HG02973 (cell line): Measurements from ENCODE around the gene PRKCH.

ENCODE experiments used
- ATAC-seq: cut with Tn5 transposase; IDR thresholded peaks from one replicate; pipeline ENCODE4 v1.9.1; 2021; ENCODE audit warnings: moderate library complexity; ENCODE audit not compliant: unreplicated experiment

Gene PRKCH

GRCh38 chr14:61561657-61562276 lies 240.4 kb downstream of the PRKCH start:
- ATAC-seq: no peak

- ATAC-seq: no peak
Measured at GRCh38 chr14:61562321-61563161, 241.2 kb downstream of the PRKCH start.

GRCh38 chr14:61563162-61563511 lies 241.8 kb downstream of the PRKCH start:
- ATAC-seq: no peak

GRCh38 chr14:61563880-61564617 lies 242.7 kb downstream of the PRKCH start:
- ATAC-seq: no peak

- no peak for ATAC-seq
Measured at GRCh38 chr14:61564618-61565091, 243.3 kb downstream of the PRKCH start.

GRCh38 chr14:61565181-61565580 lies 243.8 kb downstream of the PRKCH start:
- no peak for ATAC-seq

GRCh38 chr14:61565836-61566536 lies 244.6 kb downstream of the PRKCH start:
- ATAC-seq: no peak

GRCh38 chr14:61566537-61567225 lies 245.3 kb downstream of the PRKCH start:
- ATAC-seq: no peak

- no peak for ATAC-seq
Measured at GRCh38 chr14:61567838-61568571, 246.6 kb downstream of the PRKCH start.

GRCh38 chr14:61568572-61569011 lies 247.2 kb downstream of the PRKCH start:
- peak; percentile 80 for ATAC-seq

GRCh38 chr14:61569308-61569707 lies 247.9 kb downstream of the PRKCH start:
- no peak for ATAC-seq

GRCh38 chr14:61569812-61570548 lies 248.6 kb downstream of the PRKCH start:
- no peak for ATAC-seq

GRCh38 chr14:61570549-61571290 lies 249.3 kb downstream of the PRKCH start:
- ATAC-seq: no peak

GRCh38 chr14:61571917-61572316 lies 250.5 kb downstream of the PRKCH start:
- no peak for ATAC-seq

- no peak for ATAC-seq
Measured at GRCh38 chr14:61573321-61573720, 251.9 kb downstream of the PRKCH start.

GRCh38 chr14:61573748-61574513 lies 252.6 kb downstream of the PRKCH start:
- no peak for ATAC-seq

- no peak for ATAC-seq
Measured at GRCh38 chr14:61574514-61574807, 253.1 kb downstream of the PRKCH start.

GRCh38 chr14:61575126-61575525 lies 253.7 kb downstream of the PRKCH start:
- no peak for ATAC-seq
